HepG2 (cell line): Measurements from ENCODE around the gene STMND1. TPM values are rescaled to one million over a fixed set of nuclear protein-coding genes. Genes with fewer than 3 reads are reported as not detected.
A peak's percentile ranks its signal among the peaks of the same experiment; 100 is the strongest.

Source experiments
- ARID5B ChIP-seq: IDR thresholded peaks from 2 replicates; pipeline ENCODE4 v1.4.0; 2020; ENCODE audit warnings: mild to moderate bottlenecking, missing genetic modification reagents
- HBP1 ChIP-seq: IDR thresholded peaks from 2 replicates; pipeline ENCODE4 v1.6.1; 2016; ENCODE audit warnings: low read depth, control low read depth
- HCFC1 ChIP-seq: fragments of 150-350 bp; IDR thresholded peaks from 2 replicates; pipeline ENCODE4 v1.6.1; 2014; ENCODE audit warnings: low read depth, low read length
- HDAC1 ChIP-seq: sonication (generic); formaldehyde crosslinking; IDR thresholded peaks from 2 replicates; pipeline ENCODE4 v1.5.1; 2020; ENCODE audit warnings: mild to moderate bottlenecking, missing genetic modification reagents
- HDAC6 ChIP-seq: fragments of 200-600 bp; sonication (generic); IDR thresholded peaks from 2 replicates; pipeline ENCODE4 v1.7.0; 2017; ENCODE audit warnings: mild to moderate bottlenecking, antibody characterized with exemption, low read length, low read depth
- HOMEZ ChIP-seq: IDR thresholded peaks from 2 replicates; pipeline ENCODE4 v1.6.1; 2016; ENCODE audit warnings: low read depth
- LCORL ChIP-seq, 2 experiments: fragments of 450-650 bp in 1 of 2; sonication (generic) in 1 of 2; formaldehyde crosslinking in 1 of 2; IDR thresholded peaks; 2 replicates each; pipeline versions ENCODE4 v1.5.0 to v1.6.1; 2017 to 2020; ENCODE audit warnings: antibody characterized with exemption in 1 of 2, missing genetic modification reagents in 1 of 2
- MXD1 ChIP-seq: sonication (generic); formaldehyde crosslinking; IDR thresholded peaks from 2 replicates; pipeline ENCODE4 v1.4.0; 2020; ENCODE audit warnings: mild to moderate bottlenecking, missing genetic modification reagents
- POGZ ChIP-seq: sonication (generic); formaldehyde crosslinking; IDR thresholded peaks from 2 replicates; pipeline ENCODE4 v1.4.0; 2020; ENCODE audit warnings: mild to moderate bottlenecking, missing genetic modification reagents
- SOX5 ChIP-seq: IDR thresholded peaks from 2 replicates; pipeline ENCODE4 v1.6.1; 2016; ENCODE audit warnings: borderline replicate concordance
- SP140L ChIP-seq: sonication (generic); formaldehyde crosslinking; IDR thresholded peaks from 2 replicates; pipeline ENCODE4 v1.4.0; 2020; ENCODE audit warnings: missing genetic modification reagents, borderline replicate concordance
- SRY ChIP-seq: sonication (generic); formaldehyde crosslinking; IDR thresholded peaks from 2 replicates; pipeline ENCODE4 v1.8.0; 2022; ENCODE audit warnings: mild to moderate bottlenecking, missing genetic modification reagents
- THAP7 ChIP-seq: sonication (generic); formaldehyde crosslinking; IDR thresholded peaks from 2 replicates; pipeline ENCODE4 v1.8.1; 2023; ENCODE audit warnings: mild to moderate bottlenecking, missing genetic modification reagents
- XRCC5 ChIP-seq: fragments of 200-400 bp; formaldehyde crosslinking; optimal IDR thresholded peaks from 2 replicates; pipeline ENCODE3; 2017; ENCODE audit warnings: mild to moderate bottlenecking, low read length
- ZBTB7B ChIP-seq: sonication (generic); formaldehyde crosslinking; IDR thresholded peaks from 2 replicates; pipeline ENCODE4 v1.4.0; 2020; ENCODE audit warnings: missing genetic modification reagents
- ZNF143 ChIP-seq: sonication (generic); formaldehyde crosslinking; IDR thresholded peaks from 2 replicates; pipeline ENCODE4 v1.4.0; 2020; ENCODE audit warnings: missing genetic modification reagents
- ZNF280D ChIP-seq: sonication (generic); formaldehyde crosslinking; IDR thresholded peaks from 2 replicates; pipeline ENCODE4 v1.5.1; 2020; ENCODE audit warnings: mild to moderate bottlenecking, missing genetic modification reagents
- ZNF33B ChIP-seq: sonication (generic); formaldehyde crosslinking; IDR thresholded peaks from 2 replicates; pipeline ENCODE4 v1.5.1; 2020; ENCODE audit warnings: mild to moderate bottlenecking, missing genetic modification reagents
- ZNF543 ChIP-seq: sonication (generic); formaldehyde crosslinking; IDR thresholded peaks from 2 replicates; pipeline ENCODE4 v1.4.0; 2020; ENCODE audit warnings: mild to moderate bottlenecking, missing genetic modification reagents
- ZSCAN29 ChIP-seq: sonication (generic); formaldehyde crosslinking; conservative IDR thresholded peaks from 2 replicates; pipeline ENCODE4 v1.4.0; 2020; ENCODE audit warnings: mild to moderate bottlenecking, missing genetic modification reagents
- polyA plus RNA-seq, 8 experiments: library from polyadenylated mRNA; depleted of rRNA in 3 of 8; stranded (reverse) in 7 of 8; unstranded in 1 of 8; fragments of >200 nt; fragmentation: Illumina TruSeq in 4 of 8; extraction: Trizol in 4 of 8; gene quantifications; 2 replicates each; pipeline versions ENCODE4 v1.2.1 to v1.2.3, GENCODE V29; 2011 to 2016; ENCODE audit warnings: low read depth in 4 of 8, missing spikeins in 1 of 8, mixed read lengths in 1 of 8; ENCODE audit not compliant: insufficient read depth in 1 of 8
- total RNA-seq, 5 experiments: library from RNA; depleted of rRNA; stranded (reverse); fragments of >200 nt; fragmentation: Illumina TruSeq; extraction: Trizol; gene quantifications; 2 replicates each; pipeline ENCODE4 v1.2.3, GENCODE V29; 2016; ENCODE audit warnings: low read depth in 1 of 5

Gene STMND1
- total and polyA plus RNA-seq, 2 of the 13 experiments (the other 11 are each of a cell fraction or from before 2014, with no cell fraction given): not detected

GRCh38 chr6:17096652-17097051 lies 5.2 kb upstream of the STMND1 start (continued):
- TF ChIP-seq HBP1 (CRISPR knock-in tag): no peak
- no peak for TF ChIP-seq ZNF280D (CRISPR knock-in tag)
- TF ChIP-seq LCORL (IDR thresholded peaks at IDR 0.05): peak; percentile 96
- no peak for TF ChIP-seq LCORL (CRISPR knock-in tag; IDR thresholded peaks at IDR 0.05)
- TF ChIP-seq HDAC6: no peak
- TF ChIP-seq POGZ: no peak
- no peak for TF ChIP-seq HCFC1
- no peak for TF ChIP-seq ZNF543 (CRISPR knock-in tag)
- TF ChIP-seq ARID5B (CRISPR knock-in tag): peak; percentile 58
- peak; percentile 29; the same call in 1 of the 2 replicates for TF ChIP-seq HDAC1
- TF ChIP-seq MXD1: no peak
- no peak for TF ChIP-seq THAP7 (CRISPR knock-in tag)
- no peak for TF ChIP-seq ZSCAN29 (CRISPR knock-in tag)
- no peak for TF ChIP-seq ZBTB7B (CRISPR knock-in tag)
- no peak for TF ChIP-seq XRCC5
- TF ChIP-seq SRY (CRISPR knock-in tag): no peak; the same call in 1 of the 2 replicates
- no peak for TF ChIP-seq HOMEZ
- TF ChIP-seq SP140L (CRISPR knock-in tag): no peak
- peak; percentile 83 for TF ChIP-seq SOX5
- TF ChIP-seq ZNF33B (CRISPR knock-in tag): no peak
- TF ChIP-seq ZNF143 (CRISPR knock-in tag): no peak
